ENCODE data around the gene GSTM5.
"Not testable (repeated sequence)": the region's sequence is repeated elsewhere in the genome, so short reads cannot be mapped to it uniquely, and the experiment has no call there.

Gene GSTM5

DNA sequence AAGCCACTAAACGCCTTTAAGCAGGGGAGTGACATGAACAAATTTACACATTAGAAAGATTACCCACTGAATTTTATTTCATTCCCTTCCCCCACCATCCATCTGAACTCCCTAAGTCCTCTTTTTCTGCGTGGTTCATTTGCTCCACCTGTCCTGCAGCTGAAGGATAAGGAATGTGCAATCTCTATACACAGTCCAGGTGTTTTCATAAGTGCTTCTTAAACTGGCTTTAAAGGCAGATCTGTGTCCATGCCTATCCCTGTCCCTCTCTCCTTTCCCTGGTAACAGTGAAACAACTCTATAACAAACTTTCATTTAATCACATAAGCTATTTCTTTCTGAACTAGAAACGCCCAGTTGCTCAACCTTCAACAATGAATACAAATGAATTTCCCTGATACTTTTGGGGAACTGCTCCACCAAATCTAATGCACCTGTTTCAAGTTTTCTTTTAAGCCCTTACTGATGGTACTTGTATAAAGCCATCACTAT, 20.4 kb downstream of the GSTM5 start:
- no peak for DNase-seq

DNA sequence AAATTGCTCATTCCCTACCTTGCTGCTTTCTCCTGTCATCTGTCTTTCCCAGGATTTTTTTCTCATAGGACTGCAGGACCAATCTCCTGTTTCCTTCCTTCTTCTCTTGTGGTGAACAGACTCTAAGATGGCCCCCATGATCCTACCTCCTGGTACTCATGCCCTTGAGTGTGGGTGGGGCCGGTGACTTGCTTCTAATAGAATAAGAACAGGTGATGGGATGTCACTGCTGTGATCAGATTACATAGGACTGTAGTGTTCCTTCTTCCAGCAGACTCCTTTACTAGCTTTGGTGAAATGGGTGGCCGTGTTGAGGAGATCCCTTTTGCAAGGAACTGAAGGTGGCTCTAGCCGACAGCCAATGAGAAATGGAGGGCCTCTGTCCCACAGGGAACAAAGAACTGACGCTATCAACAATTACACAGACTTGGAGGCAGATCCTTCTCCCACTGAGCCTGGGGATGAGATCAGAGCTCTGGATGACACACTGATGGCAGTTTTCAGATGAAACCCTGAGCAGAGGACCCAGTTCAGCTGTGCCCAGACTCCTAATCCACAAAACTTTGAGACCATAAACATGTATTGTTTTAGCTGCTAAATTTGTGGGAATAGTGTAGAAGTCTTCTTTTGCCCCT, 21.3 kb downstream of the GSTM5 start:
- no peak for DNase-seq

DNA sequence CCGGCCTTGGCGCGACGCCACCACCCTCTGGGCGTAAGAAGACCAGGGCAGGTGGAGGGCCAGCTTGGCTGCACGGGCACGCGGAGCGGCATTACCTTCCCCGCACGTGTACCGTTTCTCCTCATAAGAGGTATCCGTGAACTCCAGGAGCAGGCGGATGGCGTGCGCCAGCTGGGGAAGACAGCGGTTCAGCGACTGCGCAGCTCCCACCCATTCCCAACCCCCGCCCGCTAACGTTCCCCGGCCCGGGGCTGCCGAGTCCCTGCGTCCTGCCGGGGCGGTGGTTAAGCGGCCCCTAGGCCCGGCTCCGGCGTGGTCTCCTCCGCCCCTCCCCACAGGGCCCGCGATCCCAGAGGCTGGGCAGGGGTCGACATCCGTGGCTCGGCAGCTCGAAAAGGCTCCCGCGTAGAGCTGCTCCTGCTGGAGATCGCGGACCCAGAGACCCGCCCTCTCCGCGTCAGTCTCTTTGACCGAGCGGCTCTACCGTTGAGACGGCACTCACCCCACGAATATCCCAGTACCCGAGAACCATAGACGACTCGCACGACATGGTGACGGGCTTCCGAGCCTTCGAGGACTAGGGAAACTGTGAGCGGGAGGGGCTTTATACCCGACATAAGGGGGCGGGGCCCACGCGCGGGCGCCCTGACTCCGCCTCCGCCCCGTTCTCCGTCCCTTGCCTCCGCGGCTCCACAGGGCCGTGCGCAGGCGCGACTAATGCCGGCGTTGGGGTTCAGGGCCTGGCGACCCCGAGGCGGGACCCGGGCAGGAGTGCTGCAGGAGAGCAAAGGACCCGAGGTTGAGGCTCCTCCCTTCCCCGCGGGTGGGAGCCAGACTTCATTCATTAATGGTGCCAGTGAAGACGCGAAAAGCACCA, 27.9 kb downstream of the GSTM5 start:
- peak; percentile 82 to 87 for DNase-seq

DNA sequence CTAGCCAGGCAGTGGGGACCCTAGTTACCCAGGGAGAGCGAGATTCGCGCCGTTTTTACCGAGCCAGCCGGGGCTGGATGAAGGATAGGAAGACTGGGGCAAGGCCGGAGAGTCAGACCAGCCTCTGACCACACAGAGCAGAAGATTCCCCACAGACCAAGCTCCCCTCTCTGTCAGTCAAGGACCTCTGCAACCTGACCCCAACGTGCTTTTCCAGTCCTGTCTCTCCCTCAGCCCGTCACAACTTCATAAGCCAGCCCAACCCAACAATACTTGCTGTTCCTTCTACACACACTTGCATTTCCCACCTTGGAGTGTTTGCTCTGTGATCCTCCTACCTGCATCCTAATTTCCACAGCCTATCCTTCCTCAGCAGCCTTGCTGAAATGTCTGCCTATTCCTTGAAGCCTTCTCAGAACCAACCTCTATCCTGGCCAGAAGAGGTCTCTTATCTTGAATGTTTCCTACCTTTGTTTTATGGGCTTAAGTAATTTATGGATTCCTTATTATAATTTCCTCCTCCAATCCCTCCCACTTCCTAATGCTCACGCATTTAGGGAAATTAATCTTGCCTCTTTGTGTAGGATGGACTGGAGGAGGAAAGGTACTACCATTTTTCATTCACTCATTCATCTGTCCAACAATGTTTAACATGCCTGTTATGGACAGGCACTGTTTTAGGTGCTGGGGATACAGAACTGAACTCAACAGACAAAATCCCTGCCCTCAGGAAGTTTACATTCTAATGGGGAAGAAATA, 28.7 kb downstream of the GSTM5 start, which contains the start of gene GSTM3:
Gene GSTM3, minus strand, starts transcription at position 424 of the 759 bp plus-strand sequence. CDS start 751 bp downstream, outside the sequence.
- no peak for DNase-seq

DNA sequence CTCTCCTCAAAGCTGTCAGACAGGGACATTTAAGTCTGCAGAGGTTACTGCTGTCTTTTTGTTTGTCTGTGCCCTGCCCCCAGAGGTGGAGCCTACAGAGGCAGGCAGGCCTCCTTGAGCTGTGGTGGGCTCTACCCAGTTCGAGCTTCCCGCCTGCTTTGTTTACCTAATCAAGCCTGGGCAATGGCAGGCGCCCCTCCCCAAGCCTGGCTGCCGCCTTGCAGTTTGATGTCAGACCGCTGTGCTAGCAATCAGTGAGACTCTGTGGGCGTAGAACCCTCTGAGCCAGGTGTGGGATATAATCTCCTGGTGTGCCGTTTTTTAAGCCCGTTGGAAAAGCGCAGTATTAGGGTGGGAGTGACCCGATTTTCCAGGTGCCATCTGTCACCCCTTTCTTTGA, 36.3 kb downstream of the GSTM5 start:
- DNase-seq = not testable (repeated sequence)

DNA sequence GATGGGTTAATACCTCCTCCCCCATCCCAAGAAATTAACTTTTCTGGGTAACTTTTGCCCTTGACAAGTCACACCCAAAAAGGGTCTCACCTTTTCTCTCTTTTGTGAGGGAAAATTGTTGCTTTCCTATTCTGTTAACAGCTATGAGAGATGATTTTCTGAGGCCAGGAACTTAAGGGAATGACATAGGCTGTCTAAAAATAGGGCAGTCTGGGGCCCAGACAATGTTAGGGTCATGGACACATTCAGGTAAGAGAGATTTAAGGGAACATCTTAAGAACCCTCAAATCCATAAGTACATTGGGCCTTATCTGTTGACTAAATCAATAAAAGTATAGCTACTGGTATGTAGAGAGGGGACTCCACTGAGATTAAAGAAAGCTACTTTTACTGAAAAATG, 37.2 kb downstream of the GSTM5 start:
- no peak for DNase-seq

DNA sequence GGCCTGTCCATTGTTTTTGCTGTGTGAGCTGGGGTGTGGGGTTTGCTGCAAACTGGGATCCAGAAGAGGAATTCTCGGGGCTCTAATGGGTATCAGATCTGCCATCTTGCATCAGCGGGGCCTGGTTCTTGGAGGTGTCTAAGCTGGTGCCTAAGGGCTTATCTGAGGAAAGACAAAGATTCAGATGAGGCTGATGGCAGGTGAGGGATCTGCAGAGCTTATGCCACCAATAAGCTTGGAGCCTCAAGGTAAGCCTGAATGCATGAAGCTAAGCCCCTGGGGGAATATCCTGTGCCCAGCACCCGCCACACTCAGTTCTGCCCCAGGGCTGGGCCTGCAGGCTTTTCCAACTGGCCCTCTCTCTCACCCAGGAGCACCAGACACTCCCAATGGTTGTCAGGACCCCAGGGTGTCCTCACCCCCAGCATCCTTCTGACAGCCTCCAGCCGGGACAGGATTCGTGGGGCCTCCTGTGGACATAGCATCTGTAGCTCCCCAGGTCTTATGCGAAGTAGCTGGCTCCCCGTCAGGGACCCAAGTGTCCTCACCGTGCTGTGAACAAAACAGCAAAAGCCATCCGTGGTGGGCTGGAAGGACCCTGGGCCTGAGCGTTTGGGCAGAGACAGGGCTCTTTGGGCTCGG, 38.3 kb downstream of the GSTM5 start:
- DNase-seq = no peak

DNA sequence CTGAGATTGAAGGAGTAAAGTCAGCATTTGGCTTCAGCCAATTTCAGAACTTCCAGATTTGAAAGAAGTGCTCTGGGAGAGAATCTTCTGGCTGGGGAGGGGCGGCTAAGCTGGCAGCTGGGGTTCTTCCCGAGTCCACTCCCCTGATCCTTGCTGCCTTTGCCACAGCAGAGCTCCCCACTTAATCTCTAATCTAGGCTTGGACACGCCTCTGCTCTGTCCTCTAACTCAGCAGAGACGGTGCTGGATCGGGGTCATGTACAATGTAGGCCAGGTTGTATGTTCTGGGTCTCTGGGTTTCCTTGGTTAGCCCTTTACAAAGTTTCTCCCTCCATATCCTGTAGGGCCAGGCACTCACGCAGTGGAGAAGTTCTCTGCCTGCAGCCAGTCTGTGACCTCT, 38.9 kb downstream of the GSTM5 start:
- DNase-seq = no peak

DNA sequence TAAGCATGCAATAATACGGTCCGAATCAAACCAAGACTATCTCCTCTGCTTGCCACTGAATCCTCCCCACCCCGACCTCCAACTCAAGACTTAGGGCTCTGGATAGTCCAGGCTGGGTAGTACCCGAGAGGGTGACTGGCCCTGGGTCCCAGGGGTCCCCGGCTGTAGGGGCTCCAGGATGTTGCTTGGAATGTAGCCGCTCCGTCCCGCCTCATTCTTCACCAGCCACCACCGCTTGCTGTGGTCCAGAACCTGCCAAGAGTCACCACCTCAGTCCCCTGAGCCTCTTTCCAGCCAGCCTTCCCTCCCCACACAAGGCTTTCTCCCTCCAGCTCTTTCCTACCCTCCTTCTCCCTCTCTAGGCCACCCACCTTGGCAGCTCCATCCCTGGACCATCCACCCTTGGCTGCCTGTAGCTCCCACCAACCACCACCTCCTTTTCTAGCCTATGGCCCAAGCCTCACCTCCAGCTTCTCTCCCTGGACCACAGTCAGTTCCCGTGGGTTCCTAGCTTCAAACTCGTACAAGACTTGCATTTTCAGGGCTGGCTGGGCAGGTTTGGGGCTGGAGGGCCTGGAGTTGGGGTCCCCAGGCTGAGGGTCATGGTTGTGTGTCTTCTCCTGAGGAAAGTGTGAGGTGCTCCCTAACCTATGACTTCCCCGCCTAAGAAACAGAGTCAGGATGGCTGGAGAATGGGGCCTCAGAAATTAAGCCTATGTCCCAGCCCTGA, 39.6 kb downstream of the GSTM5 start:
- DNase-seq = peak in 1 of 2 donors; percentile 13

DNA sequence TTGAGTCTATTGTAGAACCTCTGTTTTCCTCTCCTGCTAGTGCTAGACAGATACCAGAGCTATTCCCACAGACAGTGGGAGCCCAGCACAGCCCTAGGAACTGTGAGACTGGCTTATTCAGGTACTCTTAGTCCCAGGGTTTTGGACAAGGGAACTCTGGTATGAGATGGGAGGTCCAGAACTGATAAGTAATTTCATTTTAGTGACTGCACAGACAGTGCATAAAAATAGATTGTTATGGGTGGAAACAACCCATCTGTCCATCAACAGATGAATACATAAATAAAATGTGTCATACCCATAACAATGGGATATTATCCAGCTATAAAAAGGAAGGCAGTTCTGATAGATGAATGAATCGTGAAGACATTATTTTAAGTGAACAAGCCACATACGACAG, 42.7 kb downstream of the GSTM5 start:
- DNase-seq = no peak

DNA sequence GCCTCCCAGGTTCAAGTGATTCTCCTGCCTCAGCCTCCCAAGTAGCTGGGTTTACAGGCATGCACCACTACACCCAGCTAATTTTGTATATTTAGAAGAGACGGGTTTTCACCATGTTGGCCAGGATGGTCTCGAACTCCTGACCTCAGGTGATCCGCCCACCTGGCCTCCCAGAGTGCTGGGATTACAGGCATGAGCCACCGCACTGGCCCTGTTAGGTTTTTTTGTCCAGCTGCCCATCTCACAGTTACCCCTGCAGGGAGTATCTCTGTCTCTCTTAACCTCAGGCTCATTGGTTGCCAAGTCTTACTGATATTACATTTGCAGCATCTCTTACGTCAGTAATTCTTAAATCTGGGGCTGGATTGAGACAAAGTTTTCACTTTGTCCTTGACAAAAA, 44.3 kb downstream of the GSTM5 start:
- not testable (repeated sequence) for DNase-seq

DNA sequence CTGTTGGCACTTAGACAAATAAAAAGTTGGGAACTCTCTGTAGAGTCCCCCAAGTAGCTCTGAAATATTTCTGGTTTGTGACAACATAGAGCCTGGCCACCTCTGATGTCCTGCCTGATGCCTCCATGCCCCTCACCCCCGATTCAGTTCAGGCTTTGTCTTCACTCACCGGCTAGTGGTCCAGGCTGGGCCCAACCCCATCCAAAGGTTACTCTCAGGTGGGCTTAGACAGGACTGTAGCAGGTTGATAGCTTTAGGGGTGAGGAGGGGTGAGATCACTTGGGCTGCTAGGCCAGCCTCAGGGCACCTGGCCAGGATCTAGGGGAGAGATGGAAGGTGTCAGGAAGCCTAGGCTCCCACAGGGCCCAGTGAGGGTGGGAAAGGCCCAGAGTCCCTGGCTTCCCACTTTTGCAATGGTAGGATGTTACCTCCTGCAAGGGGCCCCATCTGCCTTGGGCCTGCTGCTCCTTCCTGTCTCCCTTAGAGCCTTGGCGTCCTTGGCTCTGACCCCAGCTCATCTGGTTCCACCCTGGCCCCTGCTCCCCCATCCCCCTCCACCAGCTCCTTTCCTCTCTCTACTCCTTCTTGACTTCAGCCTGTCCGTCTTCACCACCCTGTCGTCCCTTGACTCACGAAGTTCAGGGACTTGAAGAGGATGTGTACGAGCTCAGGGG, 44.9 kb downstream of the GSTM5 start:
- DNase-seq = no peak

DNA sequence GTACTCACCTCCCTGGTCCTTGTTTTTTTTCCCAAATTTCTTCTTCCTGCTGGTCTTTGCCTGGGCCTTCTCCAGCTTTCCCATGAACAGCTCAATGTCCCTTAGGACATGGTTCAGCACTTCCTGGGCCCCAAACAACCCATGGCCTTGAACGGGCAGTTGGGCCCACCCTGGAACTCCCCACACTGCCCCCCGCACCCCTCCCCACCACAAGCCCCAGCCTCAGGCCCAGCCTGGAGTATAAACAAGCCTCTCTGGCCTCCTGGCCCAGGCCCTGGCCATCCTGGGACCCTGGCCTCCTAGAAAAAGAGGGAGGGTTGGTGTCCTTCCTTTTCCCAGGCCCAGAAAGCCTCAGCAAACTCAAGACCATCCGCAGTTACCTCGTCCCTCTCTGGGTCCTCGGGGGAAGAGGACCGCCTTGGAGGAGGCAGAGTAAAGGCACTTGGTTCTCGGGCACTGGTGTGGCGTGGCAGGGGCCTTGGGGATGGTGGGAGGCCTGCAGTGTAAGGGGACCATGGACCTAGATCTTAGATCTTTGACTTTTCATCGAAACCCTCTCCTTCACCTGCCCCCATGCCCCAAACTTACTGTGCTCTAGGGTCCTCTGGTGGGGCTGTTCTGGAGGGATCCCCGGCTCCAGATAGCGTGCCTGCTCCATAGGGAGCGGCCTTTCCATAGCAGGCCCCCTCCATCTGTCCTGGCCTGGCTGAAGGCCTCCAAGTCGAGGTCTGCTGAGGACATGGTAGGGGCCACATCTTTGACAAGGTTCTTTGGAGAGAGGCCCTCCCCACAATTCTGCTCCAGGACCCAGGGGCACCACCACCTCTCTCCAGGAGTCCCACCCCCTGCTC, 46.1 kb downstream of the GSTM5 start:
- DNase-seq = no peak

DNA sequence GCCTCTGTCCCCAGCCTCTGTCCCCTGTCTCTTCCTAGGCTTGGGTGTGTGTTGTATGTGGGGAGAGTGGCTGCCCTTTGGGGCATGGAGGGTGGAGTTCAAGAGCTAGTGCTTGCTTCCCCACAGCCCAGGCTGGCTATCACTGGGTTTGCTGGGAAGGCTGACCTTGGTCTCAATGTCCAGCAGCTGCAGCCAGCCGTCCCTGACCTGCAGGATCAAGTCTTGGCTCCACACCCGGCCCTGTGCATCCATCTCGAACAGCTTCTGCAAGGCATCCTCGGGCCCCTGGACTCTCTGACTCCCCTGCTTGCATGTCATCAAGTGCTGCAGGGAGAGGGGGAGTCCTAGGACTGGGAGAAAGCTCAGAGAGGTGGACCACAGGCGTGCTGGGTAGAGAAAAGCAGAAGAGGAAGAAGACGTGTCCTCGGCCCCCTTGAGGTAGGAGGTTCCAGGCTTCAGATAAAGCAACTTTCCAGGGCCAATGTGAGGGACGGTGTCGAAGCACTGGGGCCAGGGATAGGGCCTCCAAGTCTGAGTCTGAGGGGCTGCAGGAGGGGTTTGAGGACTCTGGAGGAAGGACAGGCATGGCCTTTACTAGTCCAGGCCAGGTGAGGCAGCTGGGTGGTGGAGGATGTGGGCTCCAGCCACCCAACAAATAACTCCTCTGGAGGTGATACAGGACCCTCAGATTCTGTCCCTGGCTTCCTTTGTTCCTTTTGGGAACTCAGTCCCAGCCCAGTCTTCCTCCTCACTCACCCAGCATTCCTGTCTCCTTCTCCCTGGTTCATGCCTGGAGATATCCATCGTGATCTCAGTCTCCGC, 47.7 kb downstream of the GSTM5 start:
- no peak for DNase-seq

DNA sequence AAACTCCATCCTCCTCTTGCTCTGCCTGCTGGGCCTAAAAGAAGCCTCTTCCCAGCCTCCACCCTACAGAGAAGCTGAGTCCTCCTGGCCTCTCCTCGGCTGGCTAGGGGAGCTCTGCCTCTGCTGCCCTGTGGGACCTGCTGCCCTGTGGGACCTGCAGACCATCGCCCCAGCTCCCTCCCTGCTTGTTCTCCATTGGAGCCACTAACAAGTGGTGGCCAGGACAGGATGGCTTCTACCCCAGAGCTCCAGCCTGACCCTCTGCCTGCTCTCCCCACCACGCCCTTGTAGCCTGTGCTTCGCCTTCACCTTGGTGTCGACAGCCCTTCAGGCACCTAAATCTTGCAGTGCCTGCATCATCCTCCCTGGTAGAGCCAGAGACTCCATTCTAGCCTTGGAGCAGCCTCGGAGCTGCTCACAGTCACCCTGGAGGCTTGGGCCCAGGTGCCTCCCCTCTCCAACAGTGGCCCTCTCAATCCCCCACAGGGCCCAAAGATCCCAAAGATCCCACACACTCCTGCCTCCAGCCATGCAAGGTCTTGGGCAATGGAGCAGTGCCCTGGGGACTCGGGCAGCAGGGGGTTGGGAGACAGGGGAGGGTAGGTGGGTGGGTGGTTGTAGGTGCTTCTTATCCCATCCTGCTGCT, 48.7 kb downstream of the GSTM5 start:
- no peak for DNase-seq

DNA sequence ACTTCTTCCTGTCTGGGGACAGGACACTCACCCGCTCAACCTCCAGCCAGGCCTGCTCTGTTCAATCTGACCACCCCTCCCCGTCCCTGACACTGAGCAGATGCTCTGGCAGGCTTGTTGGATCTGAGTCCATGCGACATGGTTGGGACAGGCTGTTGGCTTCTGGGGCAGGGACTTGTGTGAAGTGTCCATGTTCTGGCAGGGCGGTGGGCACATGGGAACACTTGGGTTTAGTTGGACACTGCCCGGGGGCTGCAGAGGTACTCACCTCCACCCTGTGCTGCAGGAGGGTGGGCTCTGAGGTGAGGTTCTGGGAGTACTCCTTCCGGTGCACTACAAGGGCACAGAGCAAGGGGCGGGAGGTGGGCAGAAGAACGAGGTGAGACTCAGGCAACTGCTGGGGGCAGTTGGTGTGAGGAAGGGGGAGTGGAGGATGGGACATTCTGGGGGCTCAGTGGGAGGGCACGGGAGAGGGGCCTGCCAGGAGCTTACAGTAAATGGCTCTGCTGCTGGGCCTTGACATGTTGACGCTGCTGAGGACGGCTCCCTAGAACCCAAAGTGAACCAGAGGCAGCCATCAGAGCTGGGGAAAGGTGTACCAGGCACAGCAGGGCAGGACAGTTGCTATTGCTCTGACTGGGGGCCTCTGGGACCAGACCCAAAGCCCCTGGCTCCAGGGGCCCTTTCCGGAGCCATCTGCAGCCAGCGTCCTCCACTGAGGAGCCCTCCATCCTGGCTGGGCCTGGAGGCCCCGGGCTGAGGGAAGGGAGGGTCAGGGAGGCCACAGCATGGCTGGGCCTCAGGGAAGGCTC, 49.4 kb downstream of the GSTM5 start:
- DNase-seq = no peak

DNA sequence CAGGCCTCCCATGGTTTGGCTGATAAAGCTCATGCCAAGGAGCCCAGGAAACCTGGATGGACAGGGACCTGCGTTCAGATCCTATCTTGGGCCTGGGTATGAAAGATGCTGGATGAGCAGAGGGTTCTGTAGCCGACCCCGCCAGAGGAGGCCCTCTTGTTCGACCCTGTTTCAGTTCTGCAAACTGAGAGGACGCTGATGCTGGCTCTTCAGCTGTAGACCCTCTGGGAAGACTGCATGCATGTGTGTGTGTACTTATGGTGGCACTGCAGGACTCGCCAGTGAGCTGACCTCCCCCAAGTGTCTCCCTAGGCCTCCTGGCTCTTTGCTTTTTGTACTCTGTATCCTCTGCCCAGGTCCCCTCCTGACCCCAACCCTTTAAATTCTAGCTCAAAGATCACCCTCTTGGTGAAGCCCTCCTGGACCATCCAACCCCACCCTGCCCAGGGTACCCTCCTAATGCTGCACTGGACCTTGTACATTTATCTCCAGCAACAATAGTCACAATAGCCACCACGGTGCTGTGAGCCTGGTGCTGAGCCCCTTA, 50.1 kb downstream of the GSTM5 start:
- no peak for DNase-seq
